ENCODE measurements around the gene PPP5C.

DNA sequence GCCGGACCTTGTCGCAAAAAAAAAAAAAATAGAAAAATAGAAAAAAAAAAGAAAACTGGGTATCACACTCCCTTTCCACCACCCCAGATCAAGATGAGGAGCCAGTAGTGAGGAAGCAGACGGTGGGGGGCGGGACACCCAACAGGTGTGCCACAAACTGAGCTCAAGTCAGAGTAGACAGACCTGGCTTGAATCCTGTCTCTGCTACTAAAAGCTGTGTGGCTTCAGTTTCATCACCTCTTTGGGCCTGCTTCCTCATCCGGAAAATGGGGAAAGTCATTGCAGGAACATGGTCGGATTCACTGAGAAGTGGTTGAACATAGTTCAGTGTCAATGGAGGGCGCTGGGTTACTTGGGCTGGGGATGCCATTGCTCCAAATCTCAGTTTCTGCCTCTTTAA, 47.2 kb upstream of the PPP5C start:
- TF ChIP-seq CTCF (IDR thresholded peaks at IDR 0.05) (no peak), EP300 (IDR thresholded peaks at IDR 0.05) (no peak), POLR2A (IDR thresholded peaks at IDR 0.05) (no peak)

Data from tibial nerve (tissue), 4 donors.